HepG2 (cell line): ENCODE results near the gene SH3PXD2A. TPM values are rescaled to one million over a fixed set of nuclear protein-coding genes. Genes with fewer than 3 reads are reported as not detected.

Experiments
- BRCA1 ChIP-seq: sonication (generic); formaldehyde crosslinking; IDR thresholded peaks from 2 replicates; pipeline ENCODE4 v1.4.0; 2020; ENCODE audit warnings: missing genetic modification reagents
- CCDC6 ChIP-seq: sonication (generic); formaldehyde crosslinking; IDR thresholded peaks from 2 replicates; pipeline ENCODE4 v1.8.1; 2022; ENCODE audit warnings: mild to moderate bottlenecking, missing genetic modification reagents, moderate library complexity
- KAT7 ChIP-seq: IDR thresholded peaks from 2 replicates; pipeline ENCODE4 v1.6.1; 2018; ENCODE audit warnings: borderline replicate concordance, missing compliant biosample characterization
- KDM3A ChIP-seq: IDR thresholded peaks from 2 replicates; pipeline ENCODE4 v1.6.1; 2018; ENCODE audit warnings: low read depth, missing compliant biosample characterization
- KLF15 ChIP-seq: sonication (generic); formaldehyde crosslinking; IDR thresholded peaks from 2 replicates; pipeline ENCODE4 v1.8.1; 2023; ENCODE audit warnings: borderline replicate concordance, mild to moderate bottlenecking, inconsistent platforms, missing genetic modification reagents, mixed read lengths
- MXI1 ChIP-seq: IDR thresholded peaks from 3 replicates; pipeline ENCODE4 v1.6.1; 2012; ENCODE audit warnings: low read depth, low read length, inconsistent platforms, borderline replicate concordance
- NFE2L1 ChIP-seq: sonication (generic); formaldehyde crosslinking; IDR thresholded peaks from 2 replicates; pipeline ENCODE4 v1.4.0; 2020; ENCODE audit warnings: missing genetic modification reagents, mild to moderate bottlenecking, borderline replicate concordance
- TCF7 ChIP-seq: sonication (generic); IDR thresholded peaks from 2 replicates; pipeline ENCODE4 v1.6.1; 2016; ENCODE audit warnings: antibody characterized with exemption, low read depth
- ZNF124 ChIP-seq: sonication (generic); formaldehyde crosslinking; IDR thresholded peaks from 2 replicates; pipeline ENCODE4 v1.4.0; 2020; ENCODE audit warnings: missing genetic modification reagents
- ZNF350 ChIP-seq: sonication (generic); formaldehyde crosslinking; IDR thresholded peaks from 2 replicates; pipeline ENCODE4 v1.4.0; 2020; ENCODE audit warnings: mild to moderate bottlenecking, low read depth, missing genetic modification reagents, borderline replicate concordance
- ZNF441 ChIP-seq: sonication (generic); formaldehyde crosslinking; IDR thresholded peaks from 2 replicates; pipeline ENCODE4 v1.7.0; 2021; ENCODE audit warnings: missing genetic modification reagents, borderline replicate concordance
- ZNF550 ChIP-seq: sonication (generic); formaldehyde crosslinking; IDR thresholded peaks from 2 replicates; pipeline ENCODE4 v1.4.0; 2020; ENCODE audit warnings: mild to moderate bottlenecking, missing genetic modification reagents, borderline replicate concordance
- ZNF607 ChIP-seq: sonication (generic); formaldehyde crosslinking; IDR thresholded peaks from 2 replicates; pipeline ENCODE4 v1.5.1; 2020; ENCODE audit warnings: missing genetic modification reagents, mild to moderate bottlenecking, borderline replicate concordance
- polyA plus RNA-seq, 8 experiments: library from polyadenylated mRNA; depleted of rRNA in 3 of 8; stranded (reverse) in 7 of 8; unstranded in 1 of 8; fragments of >200 nt; fragmentation: Illumina TruSeq in 4 of 8; extraction: Trizol in 4 of 8; gene quantifications; 2 replicates each; pipeline versions ENCODE4 v1.2.1 to v1.2.3, GENCODE V29; 2011 to 2016; ENCODE audit warnings: low read depth in 4 of 8, missing spikeins in 1 of 8, mixed read lengths in 1 of 8; ENCODE audit not compliant: insufficient read depth in 1 of 8
- total RNA-seq, 5 experiments: library from RNA; depleted of rRNA; stranded (reverse); fragments of >200 nt; fragmentation: Illumina TruSeq; extraction: Trizol; gene quantifications; 2 replicates each; pipeline ENCODE4 v1.2.3, GENCODE V29; 2016; ENCODE audit warnings: low read depth in 1 of 5
- TF ChIP-seq, protein P1 (sequence below): IDR thresholded peaks from 2 replicates; pipeline ENCODE4 v1.6.1; 2016; ENCODE audit warnings: low read depth, control low read depth
- TF ChIP-seq, protein P2 (sequence below): sonication (generic); formaldehyde crosslinking; IDR thresholded peaks from 2 replicates; pipeline ENCODE4 v1.4.0; 2020; ENCODE audit warnings: missing genetic modification reagents
- TF ChIP-seq, protein P3 (sequence below): sonication (generic); formaldehyde crosslinking; IDR thresholded peaks from 2 replicates; pipeline ENCODE4 v1.4.0; 2020; ENCODE audit warnings: missing genetic modification reagents, borderline replicate concordance
- TF ChIP-seq, protein P4 (sequence below): sonication (generic); formaldehyde crosslinking; IDR thresholded peaks from 2 replicates; pipeline ENCODE4 v1.4.0; 2020; ENCODE audit warnings: missing genetic modification reagents

SH3PXD2A gene
- total and polyA plus RNA-seq, 2 of the 13 experiments (the other 11 are each of a cell fraction or from before 2014, with no cell fraction given), result 11.1 to 11.3 TPM

DNA sequence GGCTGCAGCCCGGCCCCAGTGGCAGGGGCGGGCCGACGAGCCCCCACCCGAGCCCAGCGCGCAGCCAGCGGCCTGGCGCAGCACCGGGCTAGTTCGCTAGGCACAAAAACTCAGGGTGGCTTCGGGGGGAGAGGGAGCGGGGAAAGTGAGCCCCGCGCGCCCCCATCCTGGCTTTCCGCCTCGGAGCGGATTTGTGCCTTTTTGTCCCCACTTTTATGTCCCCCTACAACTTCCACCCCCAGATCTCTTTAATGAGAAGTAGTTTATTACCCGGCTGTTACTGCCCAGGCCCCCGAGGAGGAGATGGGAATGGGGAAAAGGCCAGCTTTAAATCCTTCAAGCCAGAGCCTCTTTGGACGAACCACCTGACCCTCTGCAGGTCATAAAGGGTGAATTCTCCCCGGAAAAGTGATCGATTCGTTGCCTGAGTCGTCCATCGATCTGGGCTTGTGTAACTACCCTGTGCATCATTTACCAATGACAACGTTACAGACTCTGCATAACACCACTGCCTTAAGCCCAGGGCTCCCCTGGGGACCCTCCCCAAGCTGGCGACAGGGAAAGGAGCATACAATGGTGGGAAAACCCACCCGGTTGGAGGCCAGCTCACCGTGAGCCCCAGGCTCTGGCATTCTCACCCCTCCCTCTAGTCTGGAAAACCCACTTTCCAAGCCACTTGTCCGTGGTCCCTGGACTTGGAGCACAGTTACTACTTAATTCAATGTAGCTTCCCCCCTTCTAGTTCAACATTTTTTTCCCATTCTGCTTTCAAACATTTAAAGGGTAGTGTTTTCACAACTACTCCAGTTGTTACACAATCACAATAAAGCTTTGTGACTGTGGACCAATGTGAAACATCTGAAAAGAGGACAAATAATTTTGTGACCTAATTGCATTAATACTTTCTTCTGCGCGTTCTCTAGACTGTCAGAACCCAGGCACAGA, 748 bp upstream of the SH3PXD2A start (continued):
- TF ChIP-seq, protein P1, sequence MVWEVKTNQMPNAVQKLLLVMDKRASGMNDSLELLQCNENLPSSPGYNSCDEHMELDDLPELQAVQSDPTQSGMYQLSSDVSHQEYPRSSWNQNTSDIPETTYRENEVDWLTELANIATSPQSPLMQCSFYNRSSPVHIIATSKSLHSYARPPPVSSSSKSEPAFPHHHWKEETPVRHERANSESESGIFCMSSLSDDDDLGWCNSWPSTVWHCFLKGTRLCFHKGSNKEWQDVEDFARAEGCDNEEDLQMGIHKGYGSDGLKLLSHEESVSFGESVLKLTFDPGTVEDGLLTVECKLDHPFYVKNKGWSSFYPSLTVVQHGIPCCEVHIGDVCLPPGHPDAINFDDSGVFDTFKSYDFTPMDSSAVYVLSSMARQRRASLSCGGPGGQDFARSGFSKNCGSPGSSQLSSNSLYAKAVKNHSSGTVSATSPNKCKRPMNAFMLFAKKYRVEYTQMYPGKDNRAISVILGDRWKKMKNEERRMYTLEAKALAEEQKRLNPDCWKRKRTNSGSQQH (CRISPR knock-in tag), result peak; percentile 90
- TF ChIP-seq KDM3A (0 out of 2 replicates have a peak, but pooled peaks have one; percentile 62), CCDC6 (CRISPR knock-in tag) (peak; percentile 75; the same call in 1 of the 2 replicates), TCF7 (peak; percentile 48; the same call in 1 of the 2 replicates), ZNF124 (CRISPR knock-in tag) (no peak), NFE2L1 (no peak), MXI1 (no peak), ZNF350 (peak; percentile 87), BRCA1 (CRISPR knock-in tag) (no peak), KAT7 (no peak; the same call in 1 of the 2 replicates), ZNF607 (CRISPR knock-in tag) (peak; percentile 86), ZNF550 (CRISPR knock-in tag) (no peak), KLF15 (no peak), ZNF441 (CRISPR knock-in tag) (peak; percentile 55; the same call in 1 of the 2 replicates)
- TF ChIP-seq, protein P2, sequence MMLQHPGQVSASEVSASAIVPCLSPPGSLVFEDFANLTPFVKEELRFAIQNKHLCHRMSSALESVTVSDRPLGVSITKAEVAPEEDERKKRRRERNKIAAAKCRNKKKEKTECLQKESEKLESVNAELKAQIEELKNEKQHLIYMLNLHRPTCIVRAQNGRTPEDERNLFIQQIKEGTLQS (CRISPR knock-in tag), result no peak
- TF ChIP-seq, protein P3, sequence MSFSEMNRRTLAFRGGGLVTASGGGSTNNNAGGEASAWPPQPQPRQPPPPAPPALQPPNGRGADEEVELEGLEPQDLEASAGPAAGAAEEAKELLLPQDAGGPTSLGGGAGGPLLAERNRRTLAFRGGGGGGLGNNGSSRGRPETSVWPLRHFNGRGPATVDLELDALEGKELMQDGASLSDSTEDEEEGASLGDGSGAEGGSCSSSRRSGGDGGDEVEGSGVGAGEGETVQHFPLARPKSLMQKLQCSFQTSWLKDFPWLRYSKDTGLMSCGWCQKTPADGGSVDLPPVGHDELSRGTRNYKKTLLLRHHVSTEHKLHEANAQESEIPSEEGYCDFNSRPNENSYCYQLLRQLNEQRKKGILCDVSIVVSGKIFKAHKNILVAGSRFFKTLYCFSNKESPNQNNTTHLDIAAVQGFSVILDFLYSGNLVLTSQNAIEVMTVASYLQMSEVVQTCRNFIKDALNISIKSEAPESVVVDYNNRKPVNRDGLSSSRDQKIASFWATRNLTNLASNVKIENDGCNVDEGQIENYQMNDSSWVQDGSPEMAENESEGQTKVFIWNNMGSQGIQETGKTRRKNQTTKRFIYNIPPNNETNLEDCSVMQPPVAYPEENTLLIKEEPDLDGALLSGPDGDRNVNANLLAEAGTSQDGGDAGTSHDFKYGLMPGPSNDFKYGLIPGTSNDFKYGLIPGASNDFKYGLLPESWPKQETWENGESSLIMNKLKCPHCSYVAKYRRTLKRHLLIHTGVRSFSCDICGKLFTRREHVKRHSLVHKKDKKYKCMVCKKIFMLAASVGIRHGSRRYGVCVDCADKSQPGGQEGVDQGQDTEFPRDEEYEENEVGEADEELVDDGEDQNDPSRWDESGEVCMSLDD, result peak; percentile 46; the same call in 1 of the 2 replicates
- TF ChIP-seq, protein P4, sequence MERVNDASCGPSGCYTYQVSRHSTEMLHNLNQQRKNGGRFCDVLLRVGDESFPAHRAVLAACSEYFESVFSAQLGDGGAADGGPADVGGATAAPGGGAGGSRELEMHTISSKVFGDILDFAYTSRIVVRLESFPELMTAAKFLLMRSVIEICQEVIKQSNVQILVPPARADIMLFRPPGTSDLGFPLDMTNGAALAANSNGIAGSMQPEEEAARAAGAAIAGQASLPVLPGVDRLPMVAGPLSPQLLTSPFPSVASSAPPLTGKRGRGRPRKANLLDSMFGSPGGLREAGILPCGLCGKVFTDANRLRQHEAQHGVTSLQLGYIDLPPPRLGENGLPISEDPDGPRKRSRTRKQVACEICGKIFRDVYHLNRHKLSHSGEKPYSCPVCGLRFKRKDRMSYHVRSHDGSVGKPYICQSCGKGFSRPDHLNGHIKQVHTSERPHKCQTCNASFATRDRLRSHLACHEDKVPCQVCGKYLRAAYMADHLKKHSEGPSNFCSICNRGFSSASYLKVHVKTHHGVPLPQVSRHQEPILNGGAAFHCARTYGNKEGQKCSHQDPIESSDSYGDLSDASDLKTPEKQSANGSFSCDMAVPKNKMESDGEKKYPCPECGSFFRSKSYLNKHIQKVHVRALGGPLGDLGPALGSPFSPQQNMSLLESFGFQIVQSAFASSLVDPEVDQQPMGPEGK (CRISPR knock-in tag), result peak; percentile 84
